ENCODE measurements around the gene ILF3. TPM values are rescaled to one million over a fixed set of nuclear protein-coding genes. Genes with fewer than 3 reads are reported as not detected.

Gene ILF3
- polyA plus RNA-seq, 1 experiment = 155 TPM

- no peak overlapping the region for H3K27ac ChIP-seq (ENCODE audit: low read depth, low read length)
- H3K4me3 ChIP-seq (ENCODE audit: low read depth, low read length) = no peak overlapping the region
- no peak for DNase-seq (ENCODE audit: low read depth, low spot score)
- ChIA-PET CTCF (no interaction called here), POLR2A (no interaction called here)
- peaks cover 8% of the 10 kb centered on the region for H3K9me3 ChIP-seq (ENCODE audit: control insufficient read depth, insufficient read depth, low read length)
- no peaks in the 10 kb centered on the region for H3K27me3 ChIP-seq (ENCODE audit: control insufficient read depth, insufficient read depth, low read length)
- TF ChIP-seq CTCF (IDR thresholded peaks at IDR 0.05; ENCODE audit: low read depth, low read length) = no peak
Observed at GRCh38 chr19:10740798-10741197, 86.7 kb downstream of the ILF3 start.

Small RNA genes within 50 kb of the gene (small RNA-seq; reads per million reads assigned to genes)
- not detected for gene MIR638 (ENCODE audit: insufficient read length, low read depth)

Other genes with a start within 250 kb of the ILF3 start
- gene PDE4A, start 233.8 kb upstream of the ILF3 start, polyA plus RNA-seq (2011; rRNA removed) = 2.9 and 5.1 TPM in 2 replicates
- gene KEAP1, start 151.0 kb upstream of the ILF3 start, polyA plus RNA-seq (2011; rRNA removed) = 46.7 and 64.3 TPM in 2 replicates
- gene S1PR5, start 136.9 kb upstream of the ILF3 start, polyA plus RNA-seq (2011; rRNA removed) = 0.10 and 0.11 TPM in 2 replicates
- gene ATG4D, start 110.4 kb upstream of the ILF3 start, polyA plus RNA-seq (2011; rRNA removed) = 4.6 and 8.7 TPM in 2 replicates
- gene KRI1, start 88.3 kb upstream of the ILF3 start, polyA plus RNA-seq (2011; rRNA removed) = 11.1 and 11.3 TPM in 2 replicates
- gene CDKN2D, start 85.4 kb upstream of the ILF3 start, polyA plus RNA-seq (2011; rRNA removed) = 3.9 and 4.3 TPM in 2 replicates
- gene AP1M2, start 67.0 kb upstream of the ILF3 start, polyA plus RNA-seq (2011; rRNA removed) = 0.17 TPM in 1 of 2 replicates, not detected in the other
- gene SLC44A2, start 28.8 kb upstream of the ILF3 start, polyA plus RNA-seq (2011; rRNA removed) = 80.5 and 81.4 TPM in 2 replicates
- gene QTRT1, start 47.1 kb downstream of the ILF3 start, polyA plus RNA-seq (2011; rRNA removed) = 19.5 and 25.3 TPM in 2 replicates
- gene DNM2, start 63.7 kb downstream of the ILF3 start, polyA plus RNA-seq (2011; rRNA removed) = 36.9 and 49.1 TPM in 2 replicates
- gene TMED1, start 181.9 kb downstream of the ILF3 start, polyA plus RNA-seq (2011; rRNA removed) = 42.4 and 48.4 TPM in 2 replicates
- gene C19orf38, start 194.1 kb downstream of the ILF3 start, polyA plus RNA-seq (2011; rRNA removed) = 0.45 and 0.67 TPM in 2 replicates
- gene CARM1, start 217.2 kb downstream of the ILF3 start, polyA plus RNA-seq (2011; rRNA removed) = 23.5 and 26.0 TPM in 2 replicates